ENCODE measurements around the gene TRIOBP.

The TRIOBP gene

GRCh38 chr22:37728620-37729019 is 31.8 kb downstream of the TRIOBP start:
- no peak for DNase-seq (ENCODE audit: low spot score)

GRCh38 chr22:37731804-37732471 is 35.1 kb downstream of the TRIOBP start:
- peak; percentile 66 for DNase-seq (ENCODE audit: low spot score)

- DNase-seq (ENCODE audit: low spot score), result no peak
Observed at GRCh38 chr22:37732699-37733607, 36.1 kb downstream of the TRIOBP start.

GRCh38 chr22:37733625-37734401 is 37.0 kb downstream of the TRIOBP start:
- DNase-seq (ENCODE audit: low spot score), result no peak

GRCh38 chr22:37734402-37734700 is 37.5 kb downstream of the TRIOBP start:
- no peak for DNase-seq (ENCODE audit: low spot score)

- DNase-seq (ENCODE audit: low spot score), result peak; percentile 46
Observed at GRCh38 chr22:37734964-37735451, 38.2 kb downstream of the TRIOBP start.

GRCh38 chr22:37739035-37739434 is 42.2 kb downstream of the TRIOBP start:
- no peak for DNase-seq (ENCODE audit: low spot score)

- DNase-seq (ENCODE audit: low spot score), result no peak
Observed at GRCh38 chr22:37739611-37740049, 42.8 kb downstream of the TRIOBP start.

GRCh38 chr22:37740455-37741311 is 43.8 kb downstream of the TRIOBP start:
- no peak for DNase-seq (ENCODE audit: low spot score)

- DNase-seq (ENCODE audit: low spot score), result peak; percentile 44
Observed at GRCh38 chr22:37741312-37741795, 44.5 kb downstream of the TRIOBP start.

- peak; percentile 93 for DNase-seq (ENCODE audit: low spot score)
Observed at GRCh38 chr22:37742376-37743171, 45.7 kb downstream of the TRIOBP start.

- DNase-seq (ENCODE audit: low spot score), result no peak
Observed at GRCh38 chr22:37744589-37744988, 47.7 kb downstream of the TRIOBP start.

- peak; percentile 90 for DNase-seq (ENCODE audit: low spot score)
Observed at GRCh38 chr22:37745548-37746365, 48.9 kb downstream of the TRIOBP start.

- DNase-seq (ENCODE audit: low spot score), result no peak
Observed at GRCh38 chr22:37746366-37747079, 49.7 kb downstream of the TRIOBP start.

- DNase-seq (ENCODE audit: low spot score), result peak; percentile 75
Observed at GRCh38 chr22:37747080-37747714, 50.3 kb downstream of the TRIOBP start.

GRCh38 chr22:37747715-37748100 is 50.9 kb downstream of the TRIOBP start:
- no peak for DNase-seq (ENCODE audit: low spot score)

- peak; percentile 25 for DNase-seq (ENCODE audit: low spot score)
Observed at GRCh38 chr22:37748659-37749058, 51.8 kb downstream of the TRIOBP start.

- DNase-seq (ENCODE audit: low spot score), result no peak
Observed at GRCh38 chr22:37749226-37749625, 52.4 kb downstream of the TRIOBP start.

Measured in kidney tubule cell (primary cell).